Natural killer cell (primary cell): ENCODE measurements around the gene NEU4. TPM values are rescaled to one million over a fixed set of nuclear protein-coding genes. Genes with fewer than 3 reads are reported as not detected.

ENCODE experiments used
- ATAC-seq, 3 donors: fragments of 150-1000 bp in 2 of 3; fragments of 200-7000 bp in 1 of 3; cut with Tn5 transposase; 1 replicate in 1 of 3; 2 replicates in 2 of 3; pipeline ENCODE4 v1.10.0; 2021; ENCODE audit warnings: mild to moderate bottlenecking in 2 of 3, moderate library complexity in 2 of 3
- DNase-seq, 2 donors: peaks; one replicate each; pipeline versions ENCODE4 v3.0.0 to v3.0.0-alpha.2; 2013 to 2021; ENCODE audit warnings: mixed read lengths in 1 of 2
- H3K27ac ChIP-seq: one replicate; pipeline ENCODE4 v1.5.1; 2013; ENCODE audit warnings: mild to moderate bottlenecking, low read length
- H3K27me3 ChIP-seq: one replicate; pipeline ENCODE4 v1.6.1; 2013; ENCODE audit warnings: low read length; ENCODE audit not compliant: control insufficient read depth, insufficient read depth
- H3K36me3 ChIP-seq: one replicate; pipeline ENCODE4 v1.6.1; 2013; ENCODE audit warnings: low read length; ENCODE audit not compliant: control insufficient read depth, insufficient read depth
- H3K4me1 ChIP-seq: one replicate; pipeline ENCODE4 v1.6.1; 2013; ENCODE audit warnings: low read length; ENCODE audit not compliant: control insufficient read depth, insufficient read depth
- H3K4me3 ChIP-seq: one replicate; pipeline ENCODE4 v1.5.1; 2013; ENCODE audit warnings: low read length
- H3K9me3 ChIP-seq: one replicate; pipeline ENCODE4 v1.6.1; 2013; ENCODE audit warnings: low read length; ENCODE audit not compliant: control insufficient read depth, insufficient read depth
- H3K27ac Mint-ChIP-seq, 2 donors: one replicate each; pipeline ENCODE4 v1.8.0; 2022; ENCODE audit warnings: mild to moderate bottlenecking in 2 of 2, mixed read lengths in 2 of 2, moderate library complexity in 1 of 2
- H3K27me3 Mint-ChIP-seq, 2 donors: one replicate each; pipeline ENCODE4 v1.8.0; 2022; ENCODE audit warnings: low read depth in 2 of 2, mixed read lengths in 2 of 2
- H3K36me3 Mint-ChIP-seq: one replicate; pipeline ENCODE4 v1.8.0; 2022; ENCODE audit warnings: mixed read lengths
- H3K4me1 Mint-ChIP-seq, 2 donors: one replicate each; pipeline ENCODE4 v1.8.0; 2022; ENCODE audit warnings: mixed read lengths in 2 of 2
- H3K4me3 Mint-ChIP-seq: one replicate; pipeline ENCODE4 v1.8.0; 2022; ENCODE audit warnings: mild to moderate bottlenecking, moderate library complexity, mixed read lengths
- H3K9me3 Mint-ChIP-seq, 2 donors: one replicate each; pipeline ENCODE4 v1.8.0; 2022; ENCODE audit warnings: mixed read lengths in 2 of 2
- CTCF ChIP-seq: fragments of 200-600 bp; IDR thresholded peaks from one replicate; pipeline ENCODE4 v1.8.0; 2022; ENCODE audit warnings: antibody characterized with exemption
- WGBS: methylation state at CpG from one replicate; pipeline ENCODE4 v1.1.7; 2013; ENCODE audit warnings: missing lambda C conversion rate; ENCODE audit not compliant: insufficient coverage; 5-methylcytosine and 5-hydroxymethylcytosine counted together
- intact Hi-C: fragments of 100-400 bp; cut with micrococcal nuclease; formaldehyde crosslinking; loops from one replicate; pipeline ENCODE4 v1.14.2; 2022
- total RNA-seq, 4 donors: library from RNA; stranded (reverse); fragments of 120-200 nt in 1 of 4; gene quantifications; one replicate each; pipeline versions ENCODE4 v1.2.3 to v1.2.4, GENCODE V29; 2013 to 2022

Gene NEU4
- total RNA-seq, 3 donors from 2014 or later (not counting 1 experiment from before 2014, with no cell fraction given): 0.39 to 6.6 (median 2.2) TPM

GRCh38 chr2:241861264-241861663 is 52.3 kb downstream of the NEU4 start:
- intact Hi-C loops: no loop called here
- ATAC-seq: no peak
- Mint-ChIP-seq H3K9me3 (no peaks in the 10 kb centered on the region), H3K4me1 (peaks cover 29 to 57% of the 10 kb centered on the region in 2 donors), H3K4me3 (no peak overlapping the region), H3K27ac (no peak overlapping the region), H3K27me3 (peaks cover 0 to 40% of the 10 kb centered on the region in 2 donors), H3K36me3 (no peaks in the 10 kb centered on the region)
- WGBS: 100% methylated on average over 1 of the region's 1 CpG
- Histone ChIP-seq H3K4me1 (peaks cover 67% of the 10 kb centered on the region), H3K9me3 (no peaks in the 10 kb centered on the region), H3K36me3 (no peaks in the 10 kb centered on the region), H3K27me3 (peaks cover 19% of the 10 kb centered on the region), H3K27ac (no peak overlapping the region), H3K4me3 (no peak overlapping the region)
- DNase-seq: no peak
- TF ChIP-seq CTCF: no peak

- 93% methylated on average over 8 of the region's 8 CpGs for WGBS
These were observed 53.1 kb downstream of the NEU4 start for GRCh38 chr2:241862093-241862492.

GRCh38 chr2:241862775-241863535 is 54.0 kb downstream of the NEU4 start:
- no peaks in the 10 kb centered on the region for H3K36me3 ChIP-seq
- peaks cover 19% of the 10 kb centered on the region for H3K27me3 ChIP-seq
- peaks cover 0 to 37% of the 10 kb centered on the region in 2 donors for H3K27me3 Mint-ChIP-seq
- H3K4me1 ChIP-seq: peaks cover 84% of the 10 kb centered on the region
- no peak for TF ChIP-seq CTCF
- H3K27ac ChIP-seq: no peak overlapping the region
- WGBS: 80% methylated on average over 22 of the region's 22 CpGs
- peak overlapping the region in 1 of 2 donors; percentile 51 for H3K27ac Mint-ChIP-seq
- intact Hi-C loops: no loop called here
- H3K4me1 Mint-ChIP-seq: peaks cover 29 to 65% of the 10 kb centered on the region in 2 donors
- ATAC-seq (no peak), DNase-seq (no peak)
- no peaks in the 10 kb centered on the region for H3K9me3 ChIP-seq
- no peaks in the 10 kb centered on the region for H3K9me3 Mint-ChIP-seq
- H3K4me3 Mint-ChIP-seq: peak overlapping the region; percentile 76
- H3K36me3 Mint-ChIP-seq: no peaks in the 10 kb centered on the region
- H3K4me3 ChIP-seq: no peak overlapping the region

More at GRCh38 chr2:241862093-241862492, 53.1 kb downstream of the NEU4 start:
- peaks cover 19% of the 10 kb centered on the region for H3K27me3 ChIP-seq
- intact Hi-C loops: no loop called here
- H3K27ac Mint-ChIP-seq: peak overlapping the region in 1 of 2 donors; percentile 2
- no peaks in the 10 kb centered on the region for H3K9me3 ChIP-seq
- peaks cover 75% of the 10 kb centered on the region for H3K4me1 ChIP-seq
- peaks cover 0 to 37% of the 10 kb centered on the region in 2 donors for H3K27me3 Mint-ChIP-seq
- ATAC-seq: no peak
- no peaks in the 10 kb centered on the region for H3K36me3 ChIP-seq
- no peak overlapping the region for H3K4me3 Mint-ChIP-seq
- H3K9me3 Mint-ChIP-seq: no peaks in the 10 kb centered on the region
- no peak overlapping the region for H3K27ac ChIP-seq
- H3K4me1 Mint-ChIP-seq: peaks cover 29 to 57% of the 10 kb centered on the region in 2 donors
- H3K36me3 Mint-ChIP-seq: no peaks in the 10 kb centered on the region
- no peak for DNase-seq
- no peak overlapping the region for H3K4me3 ChIP-seq
- TF ChIP-seq CTCF: no peak
